Trophoblast cell (in vitro differentiated cells and primary cell): ENCODE data around the gene FBH1.

Experiments used
- DNase-seq, 2 donors: peaks; one replicate each; pipeline ENCODE4 v3.0.0-alpha.2; 2016
- H2AFZ ChIP-seq: 2 replicates; pipeline ENCODE4 v1.6.1; 2013; ENCODE audit warnings: low read length, moderate library complexity, mild to moderate bottlenecking; ENCODE audit not compliant: insufficient read depth, poor library complexity
- H2AK5ac ChIP-seq: 2 replicates; pipeline ENCODE4 v1.6.1; 2013; ENCODE audit warnings: mild to moderate bottlenecking, low read length
- H2BK120ac ChIP-seq: 2 replicates; pipeline ENCODE4 v1.6.1; 2013; ENCODE audit warnings: low read length, mild to moderate bottlenecking, moderate library complexity; ENCODE audit not compliant: insufficient read depth, poor library complexity
- H2BK12ac ChIP-seq: 2 replicates; pipeline ENCODE4 v1.6.1; 2013; ENCODE audit warnings: mild to moderate bottlenecking, low read length, moderate library complexity
- H2BK5ac ChIP-seq: 2 replicates; pipeline ENCODE4 v1.6.1; 2013; ENCODE audit warnings: low read length, low read depth, moderate library complexity, mild to moderate bottlenecking; ENCODE audit not compliant: poor library complexity
- H3K14ac ChIP-seq: 2 replicates; pipeline ENCODE4 v1.6.1; 2013; ENCODE audit warnings: mild to moderate bottlenecking, low read length
- H3K18ac ChIP-seq: 2 replicates; pipeline ENCODE4 v1.6.1; 2013; ENCODE audit warnings: mild to moderate bottlenecking, low read length
- H3K23ac ChIP-seq: 2 replicates; pipeline ENCODE4 v1.6.1; 2013; ENCODE audit warnings: low read length
- H3K27ac ChIP-seq: 2 replicates; pipeline ENCODE4 v1.5.1; 2013; ENCODE audit warnings: low read depth, mild to moderate bottlenecking, inconsistent platforms, low read length, moderate library complexity
- H3K27me3 ChIP-seq: 2 replicates; pipeline ENCODE4 v1.6.1; 2013; ENCODE audit warnings: inconsistent platforms, mild to moderate bottlenecking, low read length, moderate library complexity; ENCODE audit not compliant: insufficient read depth
- H3K36me3 ChIP-seq, 2 experiments: 1 replicate in 1 of 2; 2 replicates in 1 of 2; pipeline ENCODE4 v1.6.1; 2013; ENCODE audit warnings: low read length in 2 of 2, mild to moderate bottlenecking in 2 of 2, moderate library complexity in 1 of 2; ENCODE audit not compliant: insufficient read depth in 2 of 2, control insufficient read depth in 1 of 2
- H3K4ac ChIP-seq: 2 replicates; pipeline ENCODE4 v1.6.1; 2013; ENCODE audit warnings: low read depth, mild to moderate bottlenecking, low read length, moderate library complexity
- H3K4me1 ChIP-seq, 2 experiments: 1 replicate in 1 of 2; 2 replicates in 1 of 2; pipeline ENCODE4 v1.6.1; 2013; ENCODE audit warnings: low read length in 2 of 2, mild to moderate bottlenecking in 2 of 2, moderate library complexity in 1 of 2; ENCODE audit not compliant: insufficient read depth in 2 of 2, control insufficient read depth in 1 of 2
- H3K4me2 ChIP-seq: 2 replicates; pipeline ENCODE4 v1.6.1; 2013; ENCODE audit warnings: inconsistent platforms, mild to moderate bottlenecking, low read length, moderate library complexity
- H3K4me3 ChIP-seq: 2 replicates; pipeline ENCODE4 v1.5.1; 2013; ENCODE audit warnings: mild to moderate bottlenecking, low read depth, low read length, inconsistent platforms
- H3K79me1 ChIP-seq: one replicate; pipeline ENCODE4 v1.6.1; 2013; ENCODE audit warnings: low read length
- H3K79me2 ChIP-seq: 2 replicates; pipeline ENCODE4 v1.6.1; 2013; ENCODE audit warnings: low read length, mild to moderate bottlenecking; ENCODE audit not compliant: control insufficient read depth, insufficient read depth, poor library complexity
- H3K9ac ChIP-seq: 2 replicates; pipeline ENCODE4 v1.6.1; 2013; ENCODE audit warnings: mild to moderate bottlenecking, low read length
- H3K9me3 ChIP-seq: 2 replicates; pipeline ENCODE4 v1.6.1; 2013; ENCODE audit warnings: low read depth, mild to moderate bottlenecking, control low read depth, inconsistent platforms, low read length; ENCODE audit not compliant: insufficient read depth
- H4K12ac ChIP-seq: 2 replicates; pipeline ENCODE4 v1.6.1; 2013; ENCODE audit warnings: low read depth, mild to moderate bottlenecking, low read length, moderate library complexity
- H4K8ac ChIP-seq: 2 replicates; pipeline ENCODE4 v1.6.1; 2013; ENCODE audit warnings: low read depth, mild to moderate bottlenecking, low read length, moderate library complexity
- H4K91ac ChIP-seq: one replicate; pipeline ENCODE4 v1.6.1; 2013; ENCODE audit warnings: low read depth, mild to moderate bottlenecking, low read length, moderate library complexity
- WGBS: extraction: QIAGEN DNeasy Blood & Tissue Kit; methylation state at CpG from one replicate; pipeline ENCODE4 v1.1.7; 2013; ENCODE audit warnings: missing lambda C conversion rate; ENCODE audit not compliant: insufficient read length, insufficient coverage; ENCODE audit errors: extremely low coverage; 5-methylcytosine and 5-hydroxymethylcytosine counted together

Gene FBH1

GRCh38 chr10:5951167-5951711 lies 61.2 kb downstream of the FBH1 start:
- H3K9ac ChIP-seq: no peak overlapping the region
- no peak overlapping the region for H2BK120ac ChIP-seq
- H2BK5ac ChIP-seq: no peak overlapping the region
- no CpG with 5 or more reads among the region's 7 CpGs for WGBS
- H2AK5ac ChIP-seq: no peak overlapping the region
- no peak overlapping the region for H3K4me2 ChIP-seq
- H3K4me1 ChIP-seq: no peaks in the 10 kb centered on the region
- H3K9me3 ChIP-seq: no peaks in the 10 kb centered on the region
- DNase-seq: peak; percentile 82 to 91
- no peak overlapping the region for H2BK12ac ChIP-seq
- H2AFZ ChIP-seq: no peak overlapping the region
- no peak overlapping the region for H3K27ac ChIP-seq
- no peak overlapping the region for H4K91ac ChIP-seq
- H3K79me1 ChIP-seq: peaks cover 2% of the 10 kb centered on the region
- no peaks in the 10 kb centered on the region for H3K27me3 ChIP-seq
- no peaks in the 10 kb centered on the region for H3K79me2 ChIP-seq
- H3K4me3 ChIP-seq: no peak overlapping the region
- H3K14ac ChIP-seq: no peak overlapping the region
- H3K36me3 ChIP-seq: no peaks in the 10 kb centered on the region
- H4K12ac ChIP-seq: no peak overlapping the region
- H4K8ac ChIP-seq: no peak overlapping the region
- no peak overlapping the region for H3K4ac ChIP-seq
- H3K23ac ChIP-seq: no peak overlapping the region
- no peak overlapping the region for H3K18ac ChIP-seq

GRCh38 chr10:5951721-5952407 lies 61.8 kb downstream of the FBH1 start:
- Histone ChIP-seq H3K4me3 (no peak overlapping the region), H4K8ac (no peak overlapping the region)

DNA sequence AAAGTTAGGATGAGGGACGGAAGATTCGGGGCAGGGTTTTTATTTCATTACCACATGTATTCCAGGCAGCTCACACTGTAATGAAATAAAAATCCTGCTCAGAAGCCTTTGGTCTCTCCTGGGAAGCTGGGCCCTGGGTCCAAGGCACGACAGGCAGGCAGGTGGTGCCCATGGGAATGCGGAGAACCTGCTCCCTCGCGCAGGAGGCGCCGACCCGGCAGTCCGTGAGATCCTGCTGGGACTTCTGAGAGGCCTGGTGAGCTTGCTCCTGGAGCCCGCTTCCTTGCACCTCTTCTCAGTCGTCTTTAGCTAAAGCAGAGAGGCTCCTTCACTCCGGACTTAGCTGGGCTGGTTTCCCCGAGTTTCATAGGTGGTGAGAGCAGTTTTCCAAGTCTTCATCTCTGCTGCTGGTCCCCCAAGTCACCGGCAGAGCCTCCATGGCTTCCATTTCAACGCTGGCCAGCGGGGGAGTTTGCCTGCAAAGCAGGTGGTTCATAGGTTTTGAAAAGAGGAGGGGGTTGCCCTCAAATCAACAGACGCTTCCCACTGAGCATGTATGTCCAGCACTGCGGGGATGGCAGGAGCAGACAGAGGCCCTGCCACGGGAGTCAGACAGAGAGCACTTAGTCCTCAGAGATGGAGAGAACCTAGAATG lies 62.8 kb downstream of the FBH1 start:
- no peak overlapping the region for H3K4me2 ChIP-seq
- H3K36me3 ChIP-seq: no peaks in the 10 kb centered on the region
- no peaks in the 10 kb centered on the region for H3K9me3 ChIP-seq
- H2AK5ac ChIP-seq: no peak overlapping the region
- peaks cover 2% of the 10 kb centered on the region for H3K79me1 ChIP-seq
- H3K27me3 ChIP-seq: no peaks in the 10 kb centered on the region
- H3K18ac ChIP-seq: no peak overlapping the region
- no peak overlapping the region for H4K91ac ChIP-seq
- no peak overlapping the region for H3K27ac ChIP-seq
- DNase-seq: no peak
- H4K8ac ChIP-seq: no peak overlapping the region
- H2BK5ac ChIP-seq: no peak overlapping the region
- H3K79me2 ChIP-seq: no peaks in the 10 kb centered on the region
- no CpG with 5 or more reads among the region's 20 CpGs for WGBS
- no peak overlapping the region for H2AFZ ChIP-seq
- no peak overlapping the region for H3K4me3 ChIP-seq
- H2BK12ac ChIP-seq: no peak overlapping the region
- no peak overlapping the region for H2BK120ac ChIP-seq
- H3K23ac ChIP-seq: no peak overlapping the region
- no peak overlapping the region for H3K4ac ChIP-seq
- no peaks in the 10 kb centered on the region for H3K4me1 ChIP-seq
- no peak overlapping the region for H4K12ac ChIP-seq
- no peak overlapping the region for H3K9ac ChIP-seq
- no peak overlapping the region for H3K14ac ChIP-seq

More at GRCh38 chr10:5951721-5952407, 61.8 kb downstream of the FBH1 start:
- no peak overlapping the region for H3K14ac ChIP-seq
- no peak overlapping the region for H2AK5ac ChIP-seq
- H3K4ac ChIP-seq: no peak overlapping the region
- H3K36me3 ChIP-seq: no peaks in the 10 kb centered on the region
- H3K23ac ChIP-seq: no peak overlapping the region
- no peak overlapping the region for H2BK12ac ChIP-seq
- no peaks in the 10 kb centered on the region for H3K27me3 ChIP-seq
- H2AFZ ChIP-seq: no peak overlapping the region
- H3K79me1 ChIP-seq: peaks cover 2% of the 10 kb centered on the region
- H2BK5ac ChIP-seq: no peak overlapping the region
- no peak overlapping the region for H2BK120ac ChIP-seq
- no peaks in the 10 kb centered on the region for H3K9me3 ChIP-seq
- DNase-seq: peak in 1 of 2 donors; percentile 32
- no peaks in the 10 kb centered on the region for H3K79me2 ChIP-seq
- no peak overlapping the region for H3K18ac ChIP-seq
- no peaks in the 10 kb centered on the region for H3K4me1 ChIP-seq
- no peak overlapping the region for H3K9ac ChIP-seq
- H3K27ac ChIP-seq: no peak overlapping the region
- no peak overlapping the region for H4K91ac ChIP-seq
- no CpG with 5 or more reads among the region's 6 CpGs for WGBS
- H3K4me2 ChIP-seq: no peak overlapping the region
- H4K12ac ChIP-seq: no peak overlapping the region

DNA sequence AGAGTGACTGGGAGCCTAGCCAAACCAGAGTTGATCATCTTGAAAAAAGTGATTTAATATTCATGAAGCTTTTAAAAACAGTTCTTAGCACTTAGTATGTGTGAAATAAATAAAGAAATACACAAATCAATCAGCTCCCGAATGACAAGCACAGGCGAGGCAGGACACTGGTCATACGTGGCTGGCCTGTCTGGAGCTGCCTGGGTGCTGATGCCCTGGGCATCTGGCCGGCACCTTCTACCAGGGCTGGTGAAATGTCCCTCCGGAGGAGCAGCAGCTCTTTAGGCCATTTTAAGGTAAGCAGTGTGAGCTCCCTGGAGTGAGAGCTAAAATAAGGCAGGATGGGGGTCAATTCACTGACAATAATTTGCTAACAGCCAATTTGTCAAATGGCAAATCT lies 63.6 kb downstream of the FBH1 start:
- peaks cover 2% of the 10 kb centered on the region for H3K79me1 ChIP-seq
- H3K4me3 ChIP-seq: no peak overlapping the region
- no peak overlapping the region for H3K4ac ChIP-seq
- H2BK120ac ChIP-seq: no peak overlapping the region
- H3K79me2 ChIP-seq: no peaks in the 10 kb centered on the region
- no peak overlapping the region for H2BK12ac ChIP-seq
- no peak overlapping the region for H4K8ac ChIP-seq
- no peaks in the 10 kb centered on the region for H3K36me3 ChIP-seq
- H3K9me3 ChIP-seq: no peaks in the 10 kb centered on the region
- no peak overlapping the region for H3K18ac ChIP-seq
- H2BK5ac ChIP-seq: no peak overlapping the region
- H3K23ac ChIP-seq: no peak overlapping the region
- H3K27me3 ChIP-seq: no peaks in the 10 kb centered on the region
- H3K9ac ChIP-seq: no peak overlapping the region
- H4K12ac ChIP-seq: no peak overlapping the region
- no CpG with 5 or more reads among the region's 5 CpGs for WGBS
- DNase-seq: no peak
- no peak overlapping the region for H2AFZ ChIP-seq
- H3K27ac ChIP-seq: no peak overlapping the region
- H3K4me1 ChIP-seq: no peaks in the 10 kb centered on the region
- no peak overlapping the region for H2AK5ac ChIP-seq
- no peak overlapping the region for H3K14ac ChIP-seq
- no peak overlapping the region for H3K4me2 ChIP-seq
- no peak overlapping the region for H4K91ac ChIP-seq
